ENCODE data around the gene ACAP3.

ACAP3 gene

DNA sequence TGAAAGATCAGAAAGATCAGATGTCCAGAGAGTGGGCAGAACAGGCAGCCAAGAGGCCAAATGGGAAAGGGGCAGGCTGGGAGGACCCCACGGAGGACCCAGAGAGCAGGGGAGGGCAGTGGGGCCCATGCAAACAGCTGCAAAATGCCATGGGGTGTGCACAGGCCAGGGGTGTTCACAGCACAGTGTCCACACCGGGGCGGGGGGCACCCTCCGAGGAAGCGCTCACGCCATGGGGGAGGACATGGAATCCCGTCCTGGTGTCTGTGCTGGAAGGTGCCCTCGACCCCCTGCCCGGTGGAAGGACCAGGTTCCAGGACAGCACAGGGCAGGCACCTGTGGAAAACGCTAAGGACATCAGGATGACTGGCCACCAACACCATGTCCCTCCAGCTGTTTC, 15.2 kb upstream of the ACAP3 start (continued):
- TF ChIP-seq ISL1 (CRISPR knock-in tag; IDR thresholded peaks at IDR 0.05) = no peak
- TF ChIP-seq ZFP3 (CRISPR knock-in tag; IDR thresholded peaks at IDR 0.05) = no peak
- no peak for TF ChIP-seq TCF4 (CRISPR knock-in tag; IDR thresholded peaks at IDR 0.05; ENCODE audit: borderline replicate concordance)
- no peak for TF ChIP-seq PPARA (CRISPR knock-in tag; IDR thresholded peaks at IDR 0.05; ENCODE audit: borderline replicate concordance)

DNA sequence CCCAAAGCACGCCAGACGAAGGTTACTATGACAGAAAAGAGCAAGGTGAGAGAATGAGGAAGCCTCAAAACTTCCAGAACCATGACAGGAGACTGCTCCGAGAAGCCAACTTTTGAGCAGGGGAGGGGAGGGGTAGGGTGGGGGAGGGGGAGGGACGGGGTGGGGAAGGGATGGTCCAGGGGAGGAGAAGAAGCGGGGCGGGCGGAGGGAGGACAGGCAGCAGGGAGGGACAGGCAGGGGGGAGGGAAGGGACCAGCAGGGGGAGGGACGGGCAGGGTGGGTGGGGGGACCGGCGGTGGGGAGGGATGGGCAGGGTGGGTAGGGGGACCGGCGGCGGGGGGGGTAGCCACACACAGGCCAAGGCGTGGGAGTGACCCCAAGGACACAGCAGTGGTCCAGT, 14.7 kb upstream of the ACAP3 start:
- no peak for ATAC-seq
- TF ChIP-seq POU6F1 (CRISPR knock-in tag; IDR thresholded peaks at IDR 0.05; ENCODE audit: borderline replicate concordance, low read depth) (no peak), BACH2 (CRISPR knock-in tag; IDR thresholded peaks at IDR 0.05; ENCODE audit: borderline replicate concordance) (no peak), ISL1 (CRISPR knock-in tag; IDR thresholded peaks at IDR 0.05) (no peak), OSR1 (CRISPR knock-in tag; IDR thresholded peaks at IDR 0.05) (no peak)

GRCh38 chr1:1321477-1321876, 13.7 kb upstream of the ACAP3 start:
- no peak for TF ChIP-seq ISL1 (CRISPR knock-in tag; IDR thresholded peaks at IDR 0.05)
- TF ChIP-seq ZNF70 (CRISPR knock-in tag; IDR thresholded peaks at IDR 0.05) = no peak
- no peak for TF ChIP-seq ZFP30 (CRISPR knock-in tag; IDR thresholded peaks at IDR 0.05)
- TF ChIP-seq POU6F1 (CRISPR knock-in tag; IDR thresholded peaks at IDR 0.05; ENCODE audit: borderline replicate concordance, low read depth) = no peak
- TF ChIP-seq TOX (CRISPR knock-in tag; IDR thresholded peaks at IDR 0.05; ENCODE audit: borderline replicate concordance) = no peak
- no peak for ATAC-seq

DNA sequence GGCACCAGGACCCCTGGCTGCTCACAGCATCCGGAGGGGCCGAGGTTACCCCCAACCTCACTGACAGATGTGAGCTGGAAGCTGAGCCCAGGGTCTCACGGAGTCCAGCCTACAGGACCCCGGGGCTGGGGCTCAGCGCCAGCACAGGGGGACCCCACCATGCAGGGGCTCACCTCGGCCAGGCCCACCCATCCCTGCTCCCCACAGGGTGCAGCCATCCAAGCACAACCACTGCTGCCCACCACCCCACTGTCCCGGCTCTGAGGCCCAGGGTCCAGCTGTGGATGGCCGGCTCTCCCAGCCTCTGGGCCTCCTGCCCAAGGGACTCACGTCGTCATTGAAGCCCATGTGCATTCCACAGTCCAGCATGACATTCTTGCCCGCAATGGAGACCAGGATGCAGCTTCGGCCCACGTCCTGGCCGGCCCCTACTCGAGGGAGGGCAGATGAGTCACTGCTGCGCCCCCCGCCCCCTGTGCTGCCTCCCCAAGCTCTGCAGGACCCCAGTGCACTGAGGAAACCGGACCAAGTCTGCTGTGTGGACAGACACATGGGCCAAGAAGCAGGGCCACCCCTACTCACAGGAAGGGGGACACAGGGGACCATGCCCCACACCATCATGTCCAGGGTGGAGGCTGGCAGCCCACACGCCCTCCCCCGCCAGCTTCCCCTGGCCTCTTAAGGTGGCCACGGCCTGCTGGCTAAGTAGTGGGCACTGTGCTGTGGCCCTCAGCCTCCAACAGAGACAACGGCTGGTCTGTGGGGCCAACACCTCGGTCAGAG, 13.1 kb upstream of the ACAP3 start:
- ATAC-seq = no peak
- TF ChIP-seq SNAI2 (CRISPR knock-in tag; IDR thresholded peaks at IDR 0.05) (no peak), TOX (CRISPR knock-in tag; IDR thresholded peaks at IDR 0.05; ENCODE audit: borderline replicate concordance) (no peak), ZNF565 (CRISPR knock-in tag; conservative IDR thresholded peaks at IDR 0.05; ENCODE audit: low read depth) (no peak), ARNTL (CRISPR knock-in tag; IDR thresholded peaks at IDR 0.05; ENCODE audit: borderline replicate concordance, low read depth) (no peak), RARB (CRISPR knock-in tag; IDR thresholded peaks at IDR 0.05) (no peak), PPARA (CRISPR knock-in tag; IDR thresholded peaks at IDR 0.05; ENCODE audit: borderline replicate concordance) (no peak), BACH2 (CRISPR knock-in tag; IDR thresholded peaks at IDR 0.05; ENCODE audit: borderline replicate concordance) (no peak), ZFP3 (CRISPR knock-in tag; IDR thresholded peaks at IDR 0.05) (no peak), TCF4 (CRISPR knock-in tag; IDR thresholded peaks at IDR 0.05; ENCODE audit: borderline replicate concordance) (no peak)

- no peak for ATAC-seq
- TF ChIP-seq ZC3H10 (CRISPR knock-in tag; IDR thresholded peaks at IDR 0.05) (no peak), RARB (CRISPR knock-in tag; IDR thresholded peaks at IDR 0.05) (no peak), ARNTL (CRISPR knock-in tag; IDR thresholded peaks at IDR 0.05; ENCODE audit: borderline replicate concordance, low read depth) (no peak), ZNF70 (CRISPR knock-in tag; IDR thresholded peaks at IDR 0.05) (no peak), ZNF8 (CRISPR knock-in tag; IDR thresholded peaks at IDR 0.05) (no peak), OSR1 (CRISPR knock-in tag; IDR thresholded peaks at IDR 0.05) (no peak), POU6F1 (CRISPR knock-in tag; IDR thresholded peaks at IDR 0.05; ENCODE audit: borderline replicate concordance, low read depth) (no peak), ZNF565 (CRISPR knock-in tag; conservative IDR thresholded peaks at IDR 0.05; ENCODE audit: low read depth) (no peak)
- TF ChIP-seq, protein P1, sequence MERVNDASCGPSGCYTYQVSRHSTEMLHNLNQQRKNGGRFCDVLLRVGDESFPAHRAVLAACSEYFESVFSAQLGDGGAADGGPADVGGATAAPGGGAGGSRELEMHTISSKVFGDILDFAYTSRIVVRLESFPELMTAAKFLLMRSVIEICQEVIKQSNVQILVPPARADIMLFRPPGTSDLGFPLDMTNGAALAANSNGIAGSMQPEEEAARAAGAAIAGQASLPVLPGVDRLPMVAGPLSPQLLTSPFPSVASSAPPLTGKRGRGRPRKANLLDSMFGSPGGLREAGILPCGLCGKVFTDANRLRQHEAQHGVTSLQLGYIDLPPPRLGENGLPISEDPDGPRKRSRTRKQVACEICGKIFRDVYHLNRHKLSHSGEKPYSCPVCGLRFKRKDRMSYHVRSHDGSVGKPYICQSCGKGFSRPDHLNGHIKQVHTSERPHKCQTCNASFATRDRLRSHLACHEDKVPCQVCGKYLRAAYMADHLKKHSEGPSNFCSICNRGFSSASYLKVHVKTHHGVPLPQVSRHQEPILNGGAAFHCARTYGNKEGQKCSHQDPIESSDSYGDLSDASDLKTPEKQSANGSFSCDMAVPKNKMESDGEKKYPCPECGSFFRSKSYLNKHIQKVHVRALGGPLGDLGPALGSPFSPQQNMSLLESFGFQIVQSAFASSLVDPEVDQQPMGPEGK (CRISPR knock-in tag; IDR thresholded peaks at IDR 0.05; ENCODE audit: borderline replicate concordance) = no peak
Observed at GRCh38 chr1:1319646-1319941, 11.9 kb upstream of the ACAP3 start.
